CD14-positive monocyte (primary cell): ENCODE data around the gene CA6. TPM values are rescaled to one million over a fixed set of nuclear protein-coding genes. Genes with fewer than 3 reads are reported as not detected.

Experiments used
- DNase-seq, 3 donors: peaks; one replicate each; pipeline ENCODE4 v3.0.0-alpha.2; 2011 to 2022
- H2AFZ ChIP-seq: 2 replicates; pipeline ENCODE4 v1.6.0; 2012; ENCODE audit warnings: mild to moderate bottlenecking, low read depth, low read length, inconsistent platforms; ENCODE audit not compliant: insufficient read depth, poor library complexity, severe bottlenecking
- H3K27ac ChIP-seq, 2 donors: 1 replicate in 1 of 2; 2 replicates in 1 of 2; pipeline ENCODE4 v1.5.1; 2012 to 2013; ENCODE audit warnings: low read length in 2 of 2, control low read depth in 1 of 2, inconsistent platforms in 1 of 2, low read depth in 1 of 2, mild to moderate bottlenecking in 1 of 2
- H3K27me3 ChIP-seq, 2 donors: one replicate each; pipeline versions ENCODE4 v1.6.0 to v1.6.1; 2011 to 2013; ENCODE audit warnings: low read length in 2 of 2; ENCODE audit not compliant: control insufficient read depth in 2 of 2, insufficient read depth in 2 of 2
- H3K36me3 ChIP-seq, 2 donors: replicated peaks in 1 of 2; 1 replicate in 1 of 2; 2 replicates in 1 of 2; pipeline versions ENCODE4 v1.5.1 to v1.6.1; 2012 to 2013; ENCODE audit warnings: low read length in 2 of 2, control low read depth in 1 of 2, inconsistent platforms in 1 of 2, mild to moderate bottlenecking in 1 of 2; ENCODE audit not compliant: insufficient read depth in 2 of 2, control insufficient read depth in 1 of 2
- H3K4me1 ChIP-seq, 2 donors: 1 replicate in 1 of 2; 2 replicates in 1 of 2; pipeline versions ENCODE4 v1.5.1 to v1.6.1; 2012 to 2013; ENCODE audit warnings: low read length in 2 of 2, control low read depth in 1 of 2, inconsistent platforms in 1 of 2, mild to moderate bottlenecking in 1 of 2, moderate library complexity in 1 of 2; ENCODE audit not compliant: insufficient read depth in 2 of 2, control insufficient read depth in 1 of 2
- H3K4me2 ChIP-seq: replicated peaks from 2 replicates; pipeline ENCODE3; 2012; ENCODE audit warnings: low read length, moderate library complexity, mild to moderate bottlenecking; ENCODE audit not compliant: poor library complexity, severe bottlenecking; ENCODE audit errors: extremely low read depth
- H3K4me3 ChIP-seq, 3 experiments: fragments of 200-600 bp in 1 of 3; sonication (generic) in 1 of 3; replicated peaks in 1 of 3; 1 replicate in 2 of 3; 2 replicates in 1 of 3; pipeline ENCODE4 v1.5.1; 2011 to 2013; ENCODE audit warnings: low read length in 3 of 3, mild to moderate bottlenecking in 3 of 3, control low read depth in 2 of 3, low read depth in 2 of 3, inconsistent platforms in 1 of 3, moderate library complexity in 1 of 3
- H3K79me2 ChIP-seq: 2 replicates; pipeline ENCODE4 v1.6.0; 2012; ENCODE audit warnings: mild to moderate bottlenecking, control low read depth, inconsistent platforms, low read length, moderate library complexity; ENCODE audit not compliant: insufficient read depth
- H3K9ac ChIP-seq: 2 replicates; pipeline ENCODE4 v1.6.0; 2017; ENCODE audit warnings: low read length, mild to moderate bottlenecking; ENCODE audit not compliant: insufficient read depth, poor library complexity, severe bottlenecking
- H3K9me3 ChIP-seq, 2 donors: replicated peaks in 1 of 2; 1 replicate in 1 of 2; 2 replicates in 1 of 2; pipeline versions ENCODE4 v1.5.1 to v1.6.1; 2012 to 2013; ENCODE audit warnings: low read length in 2 of 2, control low read depth in 1 of 2; ENCODE audit not compliant: control insufficient read depth in 1 of 2, insufficient read depth in 1 of 2
- H4K20me1 ChIP-seq: 2 replicates; pipeline ENCODE4 v1.6.0; 2012; ENCODE audit warnings: mild to moderate bottlenecking, low read length, control low read depth, moderate library complexity; ENCODE audit not compliant: insufficient read depth
- H3K27ac Mint-ChIP-seq, 7 donors: one replicate each; pipeline ENCODE4 v1.8.0; 2020; ENCODE audit warnings: mild to moderate bottlenecking in 7 of 7, mixed read lengths in 7 of 7, moderate library complexity in 6 of 7, inconsistent platforms in 2 of 7
- H3K27me3 Mint-ChIP-seq, 3 donors: one replicate each; pipeline ENCODE4 v1.8.0; 2021 to 2022; ENCODE audit warnings: low read depth in 3 of 3, mild to moderate bottlenecking in 3 of 3, mixed read lengths in 3 of 3, moderate library complexity in 3 of 3, inconsistent platforms in 1 of 3
- H3K36me3 Mint-ChIP-seq, 2 donors: one replicate each; pipeline ENCODE4 v1.8.0; 2020; ENCODE audit warnings: mixed read lengths in 2 of 2, inconsistent platforms in 1 of 2, mild to moderate bottlenecking in 1 of 2
- H3K4me1 Mint-ChIP-seq: one replicate; pipeline ENCODE4 v1.8.0; 2020; ENCODE audit warnings: mild to moderate bottlenecking, mixed read lengths
- H3K4me3 Mint-ChIP-seq, 2 donors: one replicate each; pipeline ENCODE4 v1.8.0; 2020; ENCODE audit warnings: mild to moderate bottlenecking in 2 of 2, mixed read lengths in 2 of 2, moderate library complexity in 1 of 2
- H3K9me3 Mint-ChIP-seq, 7 donors: one replicate each; pipeline ENCODE4 v1.8.0; 2020 to 2022; ENCODE audit warnings: mixed read lengths in 7 of 7, mild to moderate bottlenecking in 6 of 7, moderate library complexity in 6 of 7, inconsistent platforms in 2 of 7
- CTCF ChIP-seq: fragments of 200-600 bp; IDR thresholded peaks from one replicate; pipeline ENCODE4 v1.8.0; 2022; ENCODE audit warnings: antibody characterized with exemption, mild to moderate bottlenecking
- WGBS: methylation state at CpG from one replicate; pipeline ENCODE4 v1.1.5; 2013; ENCODE audit warnings: missing lambda C conversion rate; ENCODE audit not compliant: insufficient coverage; 5-methylcytosine and 5-hydroxymethylcytosine counted together
- intact Hi-C, 2 donors: fragments of 100-400 bp; cut with micrococcal nuclease; formaldehyde crosslinking; loops; one replicate each; pipeline versions ENCODE4 v1.15.0 to v1.15.1; 2023
- polyA plus RNA-seq, 3 donors: library from polyadenylated mRNA; depleted of rRNA in 1 of 3; unstranded in 2 of 3; stranded (reverse) in 1 of 3; fragments of 300-500 nt in 2 of 3; fragments of >200 nt in 1 of 3; fragmentation: Illumina TruSeq in 2 of 3; gene quantifications; 1 replicate in 2 of 3; 2 replicates in 1 of 3; pipeline ENCODE4 v1.2.3, GENCODE V29; 2012 to 2021

CA6 gene
- polyA plus RNA-seq, 3 donors = not detected

GRCh38 chr1:9014475-9015375 is 69.1 kb downstream of the CA6 start:
- intact Hi-C loops = loop anchor here in 1 of 2 donors (5.0 kb wide), 1 partner anchor 88 kb away; no protein-coding TSS in a partner anchor
- peaks cover 0 to 2% (median 0%) of the 10 kb centered on the region in 7 donors for H3K9me3 Mint-ChIP-seq
- Histone ChIP-seq H4K20me1 (no peaks in the 10 kb centered on the region), H3K9me3 (no peaks in the 10 kb centered on the region), H3K27ac (no peak overlapping the region), H3K9ac (no peak overlapping the region), H3K4me1 (peaks cover 24 to 27% of the 10 kb centered on the region in 2 donors), H2AFZ (no peak overlapping the region), H3K36me3 (no peaks in the 10 kb centered on the region), H3K4me3 (no peak overlapping the region), H3K4me2 (no peak overlapping the region), H3K27me3 (no peaks in the 10 kb centered on the region), H3K79me2 (no peaks in the 10 kb centered on the region)
- H3K27me3 Mint-ChIP-seq = peaks cover 3 to 13% (median 4%) of the 10 kb centered on the region in 3 donors
- H3K27ac Mint-ChIP-seq = no peak overlapping the region
- no peaks in the 10 kb centered on the region for H3K36me3 Mint-ChIP-seq
- no peak for DNase-seq
- H3K4me3 Mint-ChIP-seq = no peak overlapping the region
- peaks cover 31% of the 10 kb centered on the region for H3K4me1 Mint-ChIP-seq
- WGBS = 93% methylated on average over 28 of the region's 36 CpGs
- no peak for TF ChIP-seq CTCF

- peaks cover 0 to 2% (median 0%) of the 10 kb centered on the region in 7 donors for H3K9me3 Mint-ChIP-seq
- Histone ChIP-seq H3K36me3 (no peaks in the 10 kb centered on the region), H3K79me2 (no peaks in the 10 kb centered on the region), H4K20me1 (no peaks in the 10 kb centered on the region), H3K27ac (no peak overlapping the region), H2AFZ (no peak overlapping the region), H3K27me3 (peaks cover 0 to 2% of the 10 kb centered on the region in 2 donors), H3K4me2 (no peak overlapping the region), H3K9ac (no peak overlapping the region), H3K4me1 (peaks cover 9 to 10% of the 10 kb centered on the region in 2 donors), H3K4me3 (no peak overlapping the region), H3K9me3 (no peaks in the 10 kb centered on the region)
- 79% methylated on average over 5 of the region's 5 CpGs for WGBS
- intact Hi-C loops = loop anchor here in 1 of 2 donors (5.0 kb wide), 1 partner anchor 86 kb away; no protein-coding TSS in a partner anchor
- H3K4me1 Mint-ChIP-seq = peaks cover 16% of the 10 kb centered on the region
- H3K36me3 Mint-ChIP-seq = no peaks in the 10 kb centered on the region
- H3K4me3 Mint-ChIP-seq = no peak overlapping the region
- peaks cover 4 to 22% (median 6%) of the 10 kb centered on the region in 3 donors for H3K27me3 Mint-ChIP-seq
- peak overlapping the region in 2 of 7 donors; percentile 18 to 21 for H3K27ac Mint-ChIP-seq
- no peak for TF ChIP-seq CTCF
- no peak for DNase-seq
Measured at GRCh38 chr1:9016455-9016854, 70.8 kb downstream of the CA6 start.
